HL-60 (cell line): ENCODE measurements around the gene ISLR2.

Experiments
- DNase-seq, 2 experiments: peaks; one replicate each; pipeline ENCODE4 v3.0.0-alpha.2; 2010 to 2020; ENCODE audit warnings: low read depth in 1 of 2, low spot score in 1 of 2
- H3K27ac ChIP-seq: fragments of 250-450 bp; sonication (Bioruptor Pico); replicated peaks from 2 replicates; pipeline ENCODE4 v1.5.1; 2020; ENCODE audit warnings: mild to moderate bottlenecking, moderate library complexity
- H3K27me3 ChIP-seq: fragments of 250-450 bp; sonication (Bioruptor Pico); 2 replicates; pipeline ENCODE4 v1.5.1; 2021; ENCODE audit warnings: mild to moderate bottlenecking, moderate library complexity; ENCODE audit not compliant: insufficient read depth, poor library complexity, severe bottlenecking
- H3K4me3 ChIP-seq: replicated peaks from 2 replicates; pipeline ENCODE4 v1.5.1; 2011; ENCODE audit warnings: mild to moderate bottlenecking, control low read depth, low read length; ENCODE audit not compliant: insufficient read depth
- CTCF ChIP-seq: IDR thresholded peaks from one replicate; pipeline ENCODE4 v1.5.1; 2011; ENCODE audit warnings: low read length, control low read depth, inconsistent platforms; ENCODE audit not compliant: insufficient read depth
- GABPA ChIP-seq: IDR thresholded peaks from 2 replicates; pipeline ENCODE4 v1.6.1; 2012; ENCODE audit warnings: low read depth
- POLR2AphosphoS5 ChIP-seq: IDR thresholded peaks from 2 replicates; pipeline ENCODE4 v1.6.1; 2012; ENCODE audit warnings: low read depth
- SPI1 ChIP-seq: IDR thresholded peaks from 2 replicates; pipeline ENCODE4 v1.6.1; 2012; ENCODE audit warnings: low read depth, mild to moderate bottlenecking, borderline replicate concordance
- TF ChIP-seq, protein P1 (sequence below): IDR thresholded peaks from 2 replicates; pipeline ENCODE4 v1.6.1; 2012; ENCODE audit warnings: low read depth; ENCODE audit not compliant: insufficient replicate concordance

The ISLR2 gene

DNA sequence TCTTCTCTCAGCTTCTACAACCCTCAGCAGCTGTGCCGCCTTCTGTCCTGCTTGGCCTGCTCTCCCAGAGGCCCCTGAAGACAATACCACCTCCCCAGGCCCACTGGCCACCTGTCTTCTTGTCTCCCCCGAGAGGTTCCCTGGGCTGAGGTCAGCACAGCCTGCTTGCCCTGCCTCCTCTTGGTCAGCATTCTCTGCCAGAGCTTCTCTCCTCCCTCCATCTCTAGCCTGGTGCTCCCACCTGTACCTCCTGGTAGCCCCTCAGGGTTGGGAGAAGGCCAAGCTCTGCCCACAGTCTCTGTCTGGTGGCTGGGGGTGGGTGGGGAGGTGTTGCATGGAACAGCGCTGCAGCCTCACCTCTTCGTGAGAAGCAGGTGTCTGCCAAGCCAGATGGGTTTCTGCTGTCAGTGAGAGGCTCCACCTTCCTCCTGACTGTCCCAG lies 37.5 kb downstream of the ISLR2 start:
- no peak overlapping the region for H3K4me3 ChIP-seq
- no peak for DNase-seq

GRCh38 chr15:74168711-74169126 lies 38.3 kb downstream of the ISLR2 start:
- no peak overlapping the region for H3K4me3 ChIP-seq

More for the DNA sequence above, 37.5 kb downstream of the ISLR2 start:
- no peak overlapping the region for H3K27ac ChIP-seq
- no peak for TF ChIP-seq SPI1
- TF ChIP-seq CTCF, result no peak
- no peak for TF ChIP-seq POLR2AphosphoS5
- no peak for TF ChIP-seq GABPA
- TF ChIP-seq, protein P1, sequence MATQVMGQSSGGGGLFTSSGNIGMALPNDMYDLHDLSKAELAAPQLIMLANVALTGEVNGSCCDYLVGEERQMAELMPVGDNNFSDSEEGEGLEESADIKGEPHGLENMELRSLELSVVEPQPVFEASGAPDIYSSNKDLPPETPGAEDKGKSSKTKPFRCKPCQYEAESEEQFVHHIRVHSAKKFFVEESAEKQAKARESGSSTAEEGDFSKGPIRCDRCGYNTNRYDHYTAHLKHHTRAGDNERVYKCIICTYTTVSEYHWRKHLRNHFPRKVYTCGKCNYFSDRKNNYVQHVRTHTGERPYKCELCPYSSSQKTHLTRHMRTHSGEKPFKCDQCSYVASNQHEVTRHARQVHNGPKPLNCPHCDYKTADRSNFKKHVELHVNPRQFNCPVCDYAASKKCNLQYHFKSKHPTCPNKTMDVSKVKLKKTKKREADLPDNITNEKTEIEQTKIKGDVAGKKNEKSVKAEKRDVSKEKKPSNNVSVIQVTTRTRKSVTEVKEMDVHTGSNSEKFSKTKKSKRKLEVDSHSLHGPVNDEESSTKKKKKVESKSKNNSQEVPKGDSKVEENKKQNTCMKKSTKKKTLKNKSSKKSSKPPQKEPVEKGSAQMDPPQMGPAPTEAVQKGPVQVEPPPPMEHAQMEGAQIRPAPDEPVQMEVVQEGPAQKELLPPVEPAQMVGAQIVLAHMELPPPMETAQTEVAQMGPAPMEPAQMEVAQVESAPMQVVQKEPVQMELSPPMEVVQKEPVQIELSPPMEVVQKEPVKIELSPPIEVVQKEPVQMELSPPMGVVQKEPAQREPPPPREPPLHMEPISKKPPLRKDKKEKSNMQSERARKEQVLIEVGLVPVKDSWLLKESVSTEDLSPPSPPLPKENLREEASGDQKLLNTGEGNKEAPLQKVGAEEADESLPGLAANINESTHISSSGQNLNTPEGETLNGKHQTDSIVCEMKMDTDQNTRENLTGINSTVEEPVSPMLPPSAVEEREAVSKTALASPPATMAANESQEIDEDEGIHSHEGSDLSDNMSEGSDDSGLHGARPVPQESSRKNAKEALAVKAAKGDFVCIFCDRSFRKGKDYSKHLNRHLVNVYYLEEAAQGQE, result no peak
- H3K27me3 ChIP-seq, result no peaks in the 10 kb centered on the region

GRCh38 chr15:74170071-74170844 lies 39.9 kb downstream of the ISLR2 start:
- no peaks in the 10 kb centered on the region for H3K27me3 ChIP-seq
- no peak overlapping the region for H3K4me3 ChIP-seq
- TF ChIP-seq POLR2AphosphoS5 (no peak), SPI1 (no peak), GABPA (no peak), CTCF (no peak)
- TF ChIP-seq, protein P1, result no peak
- no peak overlapping the region for H3K27ac ChIP-seq
- no peak for DNase-seq

More at GRCh38 chr15:74168711-74169126, 38.3 kb downstream of the ISLR2 start:
- Histone ChIP-seq H3K27me3 (no peaks in the 10 kb centered on the region), H3K27ac (no peak overlapping the region)
- TF ChIP-seq, protein P1, result no peak
- TF ChIP-seq POLR2AphosphoS5 (no peak), SPI1 (no peak), CTCF (no peak), GABPA (no peak)
- no peak for DNase-seq
